ENCODE measurements around the gene THRB. TPM values are rescaled to one million over a fixed set of nuclear protein-coding genes. Genes with fewer than 3 reads are reported as not detected.

THRB gene
- total RNA-seq, 5 donors from 2014 or later (not counting 1 experiment from before 2014, with no cell fraction given) = 0.03 to 0.29 (median 0.19) TPM; not detected in 2

- Mint-ChIP-seq H3K4me3 (no peak overlapping the region), H3K27ac (no peak overlapping the region), H3K36me3 (no peaks in the 10 kb centered on the region), H3K9me3 (no peaks in the 10 kb centered on the region), H3K27me3 (no peaks in the 10 kb centered on the region), H3K4me1 (no peaks in the 10 kb centered on the region)
- WGBS (ENCODE audit: insufficient coverage) = 100% methylated on average over 2 of the region's 3 CpGs
- Histone ChIP-seq H3K27me3 (replicated peaks in 1 of 2; ENCODE audit: control insufficient read depth in 2 of 2, extremely low read depth in 1 of 2, insufficient read depth in 2 of 2, low read length in 1 of 2) (no peaks in the 10 kb centered on the region), H3K4me1 (ENCODE audit: control insufficient read depth in 1 of 2, extremely low read depth in 1 of 2, insufficient read depth in 2 of 2, low read length in 2 of 2) (no peaks in the 10 kb centered on the region), H3K4me3 (ENCODE audit: control insufficient read depth in 1 of 2, extremely low read depth in 1 of 2, low read length in 1 of 2) (no peak overlapping the region), H3K36me3 (ENCODE audit: control insufficient read depth in 2 of 2, extremely low read depth in 1 of 2, insufficient read depth in 1 of 2, low read length in 1 of 2) (no peaks in the 10 kb centered on the region), H3K27ac (ENCODE audit: low read length) (no peak overlapping the region), H3K9me3 (no peaks in the 10 kb centered on the region)
- DNase-seq (no peak), ATAC-seq (replicated peaks in 1 of 4) (no peak)
- ChIA-PET CTCF (interaction anchor here in 1 of 2 donors (0.7 kb wide), 1 partner anchor 92 kb away, joined by 3 read pairs; no protein-coding TSS in a partner anchor), POLR2A (no interaction called here)
Observed at GRCh38 chr3:24167429-24167828, 327.2 kb downstream of the THRB start.

DNA sequence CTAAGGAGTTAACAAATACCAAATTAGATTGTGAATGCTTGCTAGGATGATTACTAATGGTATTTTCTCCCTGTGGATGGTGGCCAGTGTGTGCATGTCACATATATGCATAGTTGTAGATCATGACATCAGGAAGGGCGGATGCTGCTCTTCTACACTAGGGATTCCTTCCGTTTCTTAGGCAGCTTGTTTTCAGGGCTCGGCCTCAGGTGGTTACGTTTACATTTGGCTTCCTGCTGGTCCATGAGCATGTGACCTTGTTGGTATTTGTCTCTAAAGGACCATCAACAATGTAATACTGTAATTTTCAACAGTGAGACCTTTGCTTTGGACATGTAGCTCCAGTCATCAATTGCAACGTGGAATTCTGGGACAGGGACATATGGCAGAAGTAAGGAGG is 328.1 kb downstream of the THRB start:
- ChIA-PET POLR2A (no interaction called here), CTCF (no interaction called here)
- Histone ChIP-seq H3K4me1 (ENCODE audit: control insufficient read depth in 1 of 2, extremely low read depth in 1 of 2, insufficient read depth in 2 of 2, low read length in 2 of 2) (no peaks in the 10 kb centered on the region), H3K27me3 (replicated peaks in 1 of 2; ENCODE audit: control insufficient read depth in 2 of 2, extremely low read depth in 1 of 2, insufficient read depth in 2 of 2, low read length in 1 of 2) (no peaks in the 10 kb centered on the region), H3K36me3 (ENCODE audit: control insufficient read depth in 2 of 2, extremely low read depth in 1 of 2, insufficient read depth in 1 of 2, low read length in 1 of 2) (no peaks in the 10 kb centered on the region), H3K9me3 (no peaks in the 10 kb centered on the region), H3K4me3 (ENCODE audit: control insufficient read depth in 1 of 2, extremely low read depth in 1 of 2, low read length in 1 of 2) (no peak overlapping the region), H3K27ac (ENCODE audit: low read length) (no peak overlapping the region)
- Mint-ChIP-seq H3K4me3 (no peak overlapping the region), H3K9me3 (no peaks in the 10 kb centered on the region), H3K36me3 (no peaks in the 10 kb centered on the region), H3K4me1 (no peaks in the 10 kb centered on the region), H3K27me3 (no peaks in the 10 kb centered on the region), H3K27ac (no peak overlapping the region)
- ATAC-seq (replicated peaks in 1 of 4) (no peak), DNase-seq (no peak)
- WGBS (ENCODE audit: insufficient coverage) = 50% methylated on average over 1 of the region's 5 CpGs

DNA sequence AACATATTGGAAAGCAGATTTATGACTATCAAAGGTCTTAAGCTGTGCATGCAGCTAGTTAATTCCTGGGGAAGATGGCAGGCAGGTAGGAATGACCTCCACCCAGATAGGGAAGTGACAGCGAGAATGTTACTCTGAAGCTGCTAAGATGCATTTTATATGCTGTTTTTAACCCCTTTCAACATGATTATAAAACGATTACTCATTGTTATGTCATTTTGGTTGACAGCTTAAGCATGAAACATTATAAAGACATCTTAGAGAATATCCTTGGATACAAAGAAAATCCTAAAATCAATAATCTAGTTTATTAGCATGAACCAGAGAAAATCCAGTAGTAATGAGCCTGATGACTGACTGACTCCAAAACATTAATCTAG is 329.1 kb downstream of the THRB start:
- Mint-ChIP-seq H3K27ac (no peak overlapping the region), H3K27me3 (no peaks in the 10 kb centered on the region), H3K9me3 (no peaks in the 10 kb centered on the region), H3K4me1 (no peaks in the 10 kb centered on the region), H3K36me3 (no peaks in the 10 kb centered on the region), H3K4me3 (no peak overlapping the region)
- H3K27me3 ChIP-seq (replicated peaks in 1 of 2; ENCODE audit: control insufficient read depth in 2 of 2, extremely low read depth in 1 of 2, insufficient read depth in 2 of 2, low read length in 1 of 2) = no peaks in the 10 kb centered on the region
- H3K9me3 ChIP-seq = no peaks in the 10 kb centered on the region
- H3K4me3 ChIP-seq (ENCODE audit: control insufficient read depth in 1 of 2, extremely low read depth in 1 of 2, low read length in 1 of 2) = no peak overlapping the region
- no peaks in the 10 kb centered on the region for H3K36me3 ChIP-seq (ENCODE audit: control insufficient read depth in 2 of 2, extremely low read depth in 1 of 2, insufficient read depth in 1 of 2, low read length in 1 of 2)
- no peak overlapping the region for H3K27ac ChIP-seq (ENCODE audit: low read length)
- no CpG with 5 or more reads among the region's 2 CpGs for WGBS (ENCODE audit: insufficient coverage)
- ChIA-PET POLR2A (no interaction called here), CTCF (no interaction called here)
- no peak for ATAC-seq (replicated peaks in 1 of 4)
- DNase-seq = no peak
- no peaks in the 10 kb centered on the region for H3K4me1 ChIP-seq (ENCODE audit: control insufficient read depth in 1 of 2, extremely low read depth in 1 of 2, insufficient read depth in 2 of 2, low read length in 2 of 2)

GRCh38 chr3:24164967-24165602 is 329.6 kb downstream of the THRB start:
- ATAC-seq (replicated peaks in 1 of 4) (no peak), DNase-seq (no peak)
- H3K4me3 Mint-ChIP-seq = no peak overlapping the region
- ChIA-PET CTCF (no interaction called here), POLR2A (no interaction called here)
- no peaks in the 10 kb centered on the region for H3K27me3 ChIP-seq (replicated peaks in 1 of 2; ENCODE audit: control insufficient read depth in 2 of 2, extremely low read depth in 1 of 2, insufficient read depth in 2 of 2, low read length in 1 of 2)
- WGBS (ENCODE audit: insufficient coverage) = 90% methylated on average over 13 of the region's 14 CpGs
- H3K4me3 ChIP-seq (ENCODE audit: control insufficient read depth in 1 of 2, extremely low read depth in 1 of 2, low read length in 1 of 2) = no peak overlapping the region
- no peaks in the 10 kb centered on the region for H3K9me3 ChIP-seq
- H3K27ac ChIP-seq (ENCODE audit: low read length) = no peak overlapping the region
- H3K27ac Mint-ChIP-seq = no peak overlapping the region
- no peaks in the 10 kb centered on the region for H3K9me3 Mint-ChIP-seq
- H3K36me3 ChIP-seq (ENCODE audit: control insufficient read depth in 2 of 2, extremely low read depth in 1 of 2, insufficient read depth in 1 of 2, low read length in 1 of 2) = no peaks in the 10 kb centered on the region
- no peaks in the 10 kb centered on the region for H3K36me3 Mint-ChIP-seq
- no peaks in the 10 kb centered on the region for H3K4me1 ChIP-seq (ENCODE audit: control insufficient read depth in 1 of 2, extremely low read depth in 1 of 2, insufficient read depth in 2 of 2, low read length in 2 of 2)
- no peaks in the 10 kb centered on the region for H3K4me1 Mint-ChIP-seq
- peaks cover 2% of the 10 kb centered on the region in 2 donors for H3K27me3 Mint-ChIP-seq

GRCh38 chr3:24162929-24163328 is 331.7 kb downstream of the THRB start:
- Mint-ChIP-seq H3K36me3 (no peaks in the 10 kb centered on the region), H3K4me3 (no peak overlapping the region), H3K27ac (no peak overlapping the region), H3K4me1 (peaks cover 0 to 2% (median 0%) of the 10 kb centered on the region in 3 donors), H3K9me3 (no peaks in the 10 kb centered on the region), H3K27me3 (peaks cover 5 to 10% of the 10 kb centered on the region in 2 donors)
- Histone ChIP-seq H3K27ac (ENCODE audit: low read length) (no peak overlapping the region), H3K4me1 (ENCODE audit: control insufficient read depth in 1 of 2, extremely low read depth in 1 of 2, insufficient read depth in 2 of 2, low read length in 2 of 2) (no peaks in the 10 kb centered on the region), H3K4me3 (ENCODE audit: control insufficient read depth in 1 of 2, extremely low read depth in 1 of 2, low read length in 1 of 2) (no peak overlapping the region), H3K27me3 (replicated peaks in 1 of 2; ENCODE audit: control insufficient read depth in 2 of 2, extremely low read depth in 1 of 2, insufficient read depth in 2 of 2, low read length in 1 of 2) (no peaks in the 10 kb centered on the region), H3K9me3 (no peaks in the 10 kb centered on the region), H3K36me3 (ENCODE audit: control insufficient read depth in 2 of 2, extremely low read depth in 1 of 2, insufficient read depth in 1 of 2, low read length in 1 of 2) (no peaks in the 10 kb centered on the region)
- DNase-seq (no peak), ATAC-seq (replicated peaks in 1 of 4) (no peak)
- WGBS (ENCODE audit: insufficient coverage) = no CpG with 5 or more reads among the region's 3 CpGs
- ChIA-PET POLR2A (no interaction called here), CTCF (no interaction called here)

- no peaks in the 10 kb centered on the region for H3K27me3 ChIP-seq (replicated peaks in 1 of 2; ENCODE audit: control insufficient read depth in 2 of 2, extremely low read depth in 1 of 2, insufficient read depth in 2 of 2, low read length in 1 of 2)
- no peaks in the 10 kb centered on the region for H3K4me1 ChIP-seq (ENCODE audit: control insufficient read depth in 1 of 2, extremely low read depth in 1 of 2, insufficient read depth in 2 of 2, low read length in 2 of 2)
- CTCF ChIA-PET = no interaction called here
- WGBS (ENCODE audit: insufficient coverage) = 100% methylated on average over 2 of the region's 7 CpGs
- ATAC-seq (replicated peaks in 1 of 4) = no peak
- Mint-ChIP-seq H3K36me3 (no peaks in the 10 kb centered on the region), H3K27ac (no peak overlapping the region), H3K9me3 (no peaks in the 10 kb centered on the region), H3K4me3 (no peak overlapping the region), H3K27me3 (peaks cover 5 to 10% of the 10 kb centered on the region in 2 donors), H3K4me1 (peaks cover 0 to 2% (median 0%) of the 10 kb centered on the region in 3 donors)
- no peak for DNase-seq
- no peak overlapping the region for H3K4me3 ChIP-seq (ENCODE audit: control insufficient read depth in 1 of 2, extremely low read depth in 1 of 2, low read length in 1 of 2)
- POLR2A ChIA-PET = no interaction called here
- H3K9me3 ChIP-seq = no peaks in the 10 kb centered on the region
- no peak overlapping the region for H3K27ac ChIP-seq (ENCODE audit: low read length)
- no peaks in the 10 kb centered on the region for H3K36me3 ChIP-seq (ENCODE audit: control insufficient read depth in 2 of 2, extremely low read depth in 1 of 2, insufficient read depth in 1 of 2, low read length in 1 of 2)
Observed at GRCh38 chr3:24161841-24162240, 332.8 kb downstream of the THRB start.
